ENCODE results near the gene SCG3. TPM values are rescaled to one million over a fixed set of nuclear protein-coding genes. Genes with fewer than 3 reads are reported as not detected.

The SCG3 gene
- total and polyA plus RNA-seq, 2 of the 4 experiments (the other 2 are of a cell fraction) = 0.02 TPM; not detected in 1

DNA sequence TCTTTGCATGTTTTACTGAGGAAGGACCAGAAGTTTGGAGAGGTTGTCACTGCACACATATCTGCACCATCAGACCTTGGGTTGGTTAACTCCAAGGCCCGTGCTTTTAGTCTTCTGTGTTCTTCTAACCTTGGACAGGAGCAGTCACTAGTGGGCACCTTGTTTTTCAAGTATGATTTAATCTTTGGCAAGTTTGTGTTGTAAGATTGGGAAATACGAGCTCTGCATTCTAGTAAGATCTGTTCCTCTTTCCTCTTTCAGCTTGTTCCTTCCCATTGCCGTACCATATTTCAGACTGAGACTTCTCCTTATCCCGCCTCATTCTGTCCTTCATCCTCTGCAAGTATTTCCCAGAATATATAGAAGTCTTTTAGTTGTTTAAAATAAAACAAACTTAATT, 75.2 kb downstream of the SCG3 start:
- no peak overlapping the region for H3K27ac ChIP-seq (ENCODE audit: insufficient read depth, low read length)
- H3K4me3 ChIP-seq (ENCODE audit: insufficient read depth, low read depth, low read length) = no peak overlapping the region
- no peak overlapping the region for H3K23ac ChIP-seq (ENCODE audit: low read depth, low read length)
- no peak overlapping the region for H3K9ac ChIP-seq (ENCODE audit: low read depth, low read length)
- H3K4me1 ChIP-seq (ENCODE audit: control insufficient read depth, insufficient read depth, low read length) = peaks cover 9% of the 10 kb centered on the region
- ChIA-PET CTCF (interaction anchor here (0.6 to 1.2 kb wide), 2 partner anchors 107 to 391 kb away, joined by 3 read pairs; no protein-coding TSS in a partner anchor), POLR2A (ENCODE audit: unreplicated experiment) (no interaction called here)
- in situ Hi-C loops (cut with MboI; ENCODE audit: low sequenced_read_pairs) (no loop called here), intact Hi-C loops (cut with micrococcal nuclease) (loop anchor here (5.0 kb wide), 1 partner anchor 69 kb away; no protein-coding TSS in a partner anchor), dilution Hi-C loops (cut with HindIII; ENCODE audit: low sequenced_read_pairs, unreplicated experiment) (no loop called here)
- no peaks in the 10 kb centered on the region for H3K27me3 ChIP-seq (ENCODE audit: control insufficient read depth, insufficient read depth, low read length)
- no CpG with 5 or more reads among the region's 4 CpGs for WGBS, 2 experiments (ENCODE audit: extremely low coverage in 2 of 2, insufficient read length in 1 of 2)
- H3K4ac ChIP-seq (ENCODE audit: low read depth, low read length) = no peak overlapping the region
- H2BK20ac ChIP-seq (ENCODE audit: low read depth, low read length) = no peak overlapping the region
- H4K91ac ChIP-seq (ENCODE audit: insufficient read depth, low read depth, low read length) = no peak overlapping the region
- no peak overlapping the region for H2BK15ac ChIP-seq (ENCODE audit: low read depth, low read length)
- no peak overlapping the region for H4K5ac ChIP-seq (ENCODE audit: low read depth, low read length)
- no peak overlapping the region for H3K4me2 ChIP-seq (ENCODE audit: low read depth, low read length)
- no peak overlapping the region for H2AK9ac ChIP-seq (replicated peaks; ENCODE audit: low read depth, low read length, poor library complexity)
- H4K8ac ChIP-seq (ENCODE audit: low read depth in 2 of 2, low read length in 2 of 2) = no peak overlapping the region
- no peak overlapping the region for H2AFZ ChIP-seq (replicated peaks; ENCODE audit: low read length, poor library complexity)
- no TSS peak for BruUV-seq (replicated peaks)
- TF ChIP-seq CEBPB (IDR thresholded peaks at IDR 0.05; ENCODE audit: low read depth, low read length) (no peak), MAFK (IDR thresholded peaks at IDR 0.05; ENCODE audit: low read depth, low read length) (no peak), MAZ (IDR thresholded peaks at IDR 0.05; ENCODE audit: borderline replicate concordance, low read depth, low read length) (no peak), CHD1 (IDR thresholded peaks at IDR 0.05; ENCODE audit: low read depth, low read length) (no peak), FOS (IDR thresholded peaks at IDR 0.05; ENCODE audit: low read depth, low read length) (no peak), BHLHE40 (IDR thresholded peaks at IDR 0.05; ENCODE audit: low read depth, low read length) (no peak), RFX5 (IDR thresholded peaks at IDR 0.05; ENCODE audit: low read depth, low read length) (no peak), RAD21 (IDR thresholded peaks at IDR 0.05; ENCODE audit: low read length) (no peak), SMC3 (IDR thresholded peaks at IDR 0.05; ENCODE audit: low read depth, low read length) (no peak), NFE2L2 (IDR thresholded peaks at IDR 0.05; ENCODE audit: low read depth, low read length) (no peak), MXI1 (IDR thresholded peaks at IDR 0.05; ENCODE audit: borderline replicate concordance, low read depth, low read length) (no peak), RCOR1 (IDR thresholded peaks at IDR 0.05; ENCODE audit: insufficient replicate concordance, low read length) (no peak), POLR2A (IDR thresholded peaks at IDR 0.05; ENCODE audit: low read depth, low read length) (no peak)
- TF ChIP-seq, protein P1, sequence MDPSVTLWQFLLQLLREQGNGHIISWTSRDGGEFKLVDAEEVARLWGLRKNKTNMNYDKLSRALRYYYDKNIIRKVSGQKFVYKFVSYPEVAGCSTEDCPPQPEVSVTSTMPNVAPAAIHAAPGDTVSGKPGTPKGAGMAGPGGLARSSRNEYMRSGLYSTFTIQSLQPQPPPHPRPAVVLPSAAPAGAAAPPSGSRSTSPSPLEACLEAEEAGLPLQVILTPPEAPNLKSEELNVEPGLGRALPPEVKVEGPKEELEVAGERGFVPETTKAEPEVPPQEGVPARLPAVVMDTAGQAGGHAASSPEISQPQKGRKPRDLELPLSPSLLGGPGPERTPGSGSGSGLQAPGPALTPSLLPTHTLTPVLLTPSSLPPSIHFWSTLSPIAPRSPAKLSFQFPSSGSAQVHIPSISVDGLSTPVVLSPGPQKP (IDR thresholded peaks at IDR 0.05; ENCODE audit: borderline replicate concordance, low read depth, low read length) = no peak
- TF ChIP-seq, protein P2, sequence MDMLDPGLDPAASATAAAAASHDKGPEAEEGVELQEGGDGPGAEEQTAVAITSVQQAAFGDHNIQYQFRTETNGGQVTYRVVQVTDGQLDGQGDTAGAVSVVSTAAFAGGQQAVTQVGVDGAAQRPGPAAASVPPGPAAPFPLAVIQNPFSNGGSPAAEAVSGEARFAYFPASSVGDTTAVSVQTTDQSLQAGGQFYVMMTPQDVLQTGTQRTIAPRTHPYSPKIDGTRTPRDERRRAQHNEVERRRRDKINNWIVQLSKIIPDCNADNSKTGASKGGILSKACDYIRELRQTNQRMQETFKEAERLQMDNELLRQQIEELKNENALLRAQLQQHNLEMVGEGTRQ (IDR thresholded peaks at IDR 0.05; ENCODE audit: low read depth, low read length) = no peak
- TF ChIP-seq, protein P3, sequence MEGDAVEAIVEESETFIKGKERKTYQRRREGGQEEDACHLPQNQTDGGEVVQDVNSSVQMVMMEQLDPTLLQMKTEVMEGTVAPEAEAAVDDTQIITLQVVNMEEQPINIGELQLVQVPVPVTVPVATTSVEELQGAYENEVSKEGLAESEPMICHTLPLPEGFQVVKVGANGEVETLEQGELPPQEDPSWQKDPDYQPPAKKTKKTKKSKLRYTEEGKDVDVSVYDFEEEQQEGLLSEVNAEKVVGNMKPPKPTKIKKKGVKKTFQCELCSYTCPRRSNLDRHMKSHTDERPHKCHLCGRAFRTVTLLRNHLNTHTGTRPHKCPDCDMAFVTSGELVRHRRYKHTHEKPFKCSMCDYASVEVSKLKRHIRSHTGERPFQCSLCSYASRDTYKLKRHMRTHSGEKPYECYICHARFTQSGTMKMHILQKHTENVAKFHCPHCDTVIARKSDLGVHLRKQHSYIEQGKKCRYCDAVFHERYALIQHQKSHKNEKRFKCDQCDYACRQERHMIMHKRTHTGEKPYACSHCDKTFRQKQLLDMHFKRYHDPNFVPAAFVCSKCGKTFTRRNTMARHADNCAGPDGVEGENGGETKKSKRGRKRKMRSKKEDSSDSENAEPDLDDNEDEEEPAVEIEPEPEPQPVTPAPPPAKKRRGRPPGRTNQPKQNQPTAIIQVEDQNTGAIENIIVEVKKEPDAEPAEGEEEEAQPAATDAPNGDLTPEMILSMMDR (conservative IDR thresholded peaks at IDR 0.05; ENCODE audit: low read depth, low read length) = no peak
- peaks cover 13% of the 10 kb centered on the region; the same call in 1 of the 2 replicates for H4K20me1 ChIP-seq (ENCODE audit: insufficient read depth, low read length)
- no peak overlapping the region for H3K56ac ChIP-seq (ENCODE audit: extremely low read depth, insufficient read depth, low read length)
- H3K9me1 ChIP-seq (ENCODE audit: insufficient read depth, low read length) = peaks cover 7% of the 10 kb centered on the region
- H3K18ac ChIP-seq (ENCODE audit: low read depth, low read length) = no peak overlapping the region
- H2BK5ac ChIP-seq (ENCODE audit: low read depth, low read length, poor library complexity, severe bottlenecking) = no peak overlapping the region
- H2AK5ac ChIP-seq (ENCODE audit: low read depth, low read length) = no peak overlapping the region
- DNase-seq = no peak
- peaks cover 6 to 29% of the 10 kb centered on the region in 2 experiments; a peak in 3 of 4 replicates for H3K79me1 ChIP-seq (ENCODE audit: low read depth in 1 of 2, low read length in 2 of 2)
- H3K14ac ChIP-seq (replicated peaks; ENCODE audit: low read depth, low read length) = no peak overlapping the region
- H3K36me3 ChIP-seq (ENCODE audit: control insufficient read depth, insufficient read depth, low read length) = no peaks in the 10 kb centered on the region
- no peaks in the 10 kb centered on the region for H3K9me3 ChIP-seq (ENCODE audit: control insufficient read depth, insufficient read depth, low read length)
- ATAC-seq (ENCODE audit: low read depth) = no peak
- H2BK120ac ChIP-seq (ENCODE audit: low read depth, low read length) = no peak overlapping the region
